ENCODE results near the gene ERCC2. TPM values are rescaled to one million over a fixed set of nuclear protein-coding genes. Genes with fewer than 3 reads are reported as not detected.

Gene ERCC2
- total and polyA plus RNA-seq, 2 of the 8 experiments (the other 6 are each of a cell fraction or from before 2014, with no cell fraction given) = 107 to 117 TPM

DNA sequence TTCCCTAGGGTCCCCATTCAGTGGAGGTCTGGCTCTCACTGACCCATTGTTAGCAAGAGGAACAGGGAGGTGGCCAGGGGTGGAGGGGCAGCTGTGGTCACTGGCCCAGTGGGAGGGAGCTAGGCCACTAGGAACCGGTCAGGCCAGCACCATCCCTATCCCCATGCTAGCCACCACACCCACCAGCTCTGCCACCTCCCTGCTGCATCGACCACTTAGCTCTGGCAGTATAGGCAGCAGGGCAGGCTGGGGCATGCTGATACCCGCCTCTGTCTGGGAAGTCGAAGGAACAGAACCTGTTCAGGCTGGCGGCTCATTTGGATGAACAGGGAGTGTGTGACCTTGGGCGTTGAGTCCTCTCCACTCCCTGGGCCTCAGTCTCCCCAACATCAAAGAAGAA lies 29.8 kb upstream of the ERCC2 start:
- FAIRE-seq = no peak
- Histone ChIP-seq H3K23me2 (ENCODE audit: low read depth, low read length) (peaks cover 22% of the 10 kb centered on the region), H3K27ac (ENCODE audit: low read depth, low read length) (no peak overlapping the region), H4K20me1 (replicated peaks in 1 of 2; ENCODE audit: control insufficient read depth in 1 of 2, insufficient read depth in 2 of 2, low read length in 2 of 2) (peaks cover 2 to 5% of the 10 kb centered on the region in 2 experiments), H3K4me2 (ENCODE audit: insufficient read depth in 1 of 2, low read depth in 2 of 2, low read length in 2 of 2) (no peak overlapping the region), H3K9me3 (ENCODE audit: insufficient read depth in 2 of 2, low read depth in 1 of 2, low read length in 1 of 2) (no peaks in the 10 kb centered on the region), H2BK120ac (replicated peaks; ENCODE audit: low read depth, low read length) (no peak overlapping the region), H2BK12ac (ENCODE audit: low read depth, low read length) (0 out of 2 replicates have a peak overlapping the region, but pooled peaks have one; percentile 77), H3K14ac (ENCODE audit: insufficient read length) (no peak overlapping the region), H4K91ac (replicated peaks; ENCODE audit: insufficient read length, low read length) (no peak overlapping the region), H2AFZ (ENCODE audit: low read length) (no peak overlapping the region), H3K56ac (replicated peaks; ENCODE audit: insufficient read length, low read depth, low read length) (no peak overlapping the region), H4K5ac (ENCODE audit: insufficient read length, low read depth, low read length) (no peak overlapping the region), H3K36me3 (ENCODE audit: control insufficient read depth in 2 of 4, insufficient read depth in 4 of 4, low read length in 3 of 4) (peaks cover 0 to 6% (median 0%) of the 10 kb centered on the region in 4 experiments; a peak in 1 of 8 replicates), H3K79me1 (ENCODE audit: low read depth, low read length) (no peaks in the 10 kb centered on the region), H3K18ac (ENCODE audit: extremely low read depth, low read length) (no peak overlapping the region), H2AK5ac (ENCODE audit: low read depth, low read length) (0 out of 2 replicates have a peak overlapping the region, but pooled peaks have one; percentile 5), H3K27me3 (replicated peaks in 1 of 4; ENCODE audit: control insufficient read depth in 3 of 4, extremely low read depth in 1 of 4, insufficient read depth in 3 of 4, low read length in 3 of 4) (peaks cover 17 to 30% (median 24%) of the 10 kb centered on the region in 4 experiments), H2BK20ac (ENCODE audit: low read length) (no peak overlapping the region; the same call in 1 of the 2 replicates), H3K4ac (replicated peaks; ENCODE audit: insufficient read length, low read depth, low read length) (peak overlapping the region; percentile 79), H4K8ac (ENCODE audit: extremely low read depth, insufficient read depth, low read length) (no peak overlapping the region), H3K9ac (replicated peaks in 1 of 4; ENCODE audit: extremely low read depth in 1 of 4, low read depth in 3 of 4, low read length in 3 of 4) (no peak overlapping the region), H2BK15ac (ENCODE audit: low read length) (0 out of 2 replicates have a peak overlapping the region, but pooled peaks have one; percentile 81), H3K4me1 (replicated peaks in 1 of 4; ENCODE audit: control insufficient read depth in 3 of 4, insufficient read depth in 4 of 4, low read length in 3 of 4) (peaks cover 3 to 26% (median 14%) of the 10 kb centered on the region in 4 experiments; a peak in 6 of 7 replicates), H3K4me3 (ENCODE audit: extremely low read depth in 1 of 4, insufficient read depth in 2 of 4, low read depth in 3 of 4, low read length in 4 of 4) (no peak overlapping the region), H3K79me2 (ENCODE audit: control insufficient read depth in 1 of 2, insufficient read depth in 2 of 2, low read length in 2 of 2) (no peaks in the 10 kb centered on the region), H2BK5ac (ENCODE audit: low read depth, low read length) (no peak overlapping the region), H3K23ac (ENCODE audit: insufficient read length) (no peak overlapping the region)
- ChIA-PET CTCF (ENCODE audit: partially characterized antibody) (interaction anchor here (0.6 to 6.6 kb wide), 10 partner anchors 10 to 378 kb away, joined by 3 to 57 read pairs (median 5); partner anchors contain the start of gene ERCC2), POLR2A (ENCODE audit: partially characterized antibody) (interaction anchor here (0.9 to 1.6 kb wide), 5 partner anchors 9 to 373 kb away, joined by 3 to 6 read pairs (median 4); no protein-coding TSS in a partner anchor)
- no peak for DNase-seq (ENCODE audit: low read depth in 1 of 2, low spot score in 2 of 2)
- WGBS, 2 experiments (ENCODE audit: extremely low coverage in 1 of 2, insufficient coverage in 1 of 2, insufficient read length in 1 of 2, insufficient replicate concordance in 2 of 2, low coverage in 1 of 2, low lambda C conversion rate in 2 of 2, missing lambda C conversion rate in 1 of 2) = 84% methylated on average over 6 of the region's 6 CpGs; no CpG with 5 or more reads in 1 of the 2 experiments
- TF ChIP-seq HDAC2 (IDR thresholded peaks at IDR 0.05; ENCODE audit: borderline replicate concordance in 1 of 2, low read depth in 2 of 2, low read length in 2 of 2) (no peak), RAD21 (IDR thresholded peaks at IDR 0.05 in 1 of 2, conservative IDR thresholded peaks at IDR 0.05 in 1 of 2; ENCODE audit: low read depth in 2 of 2, low read length in 2 of 2) (no peak), GTF2F1 (IDR thresholded peaks at IDR 0.05; ENCODE audit: borderline replicate concordance, low read depth, low read length) (no peak), EGR1 (IDR thresholded peaks at IDR 0.05; ENCODE audit: borderline replicate concordance, low read depth, low read length) (no peak), SAP30 (IDR thresholded peaks at IDR 0.05; ENCODE audit: insufficient read depth, insufficient replicate concordance, low read length) (no peak), SP2 (IDR thresholded peaks at IDR 0.05; ENCODE audit: low read length) (no peak), EZH2 (IDR thresholded peaks at IDR 0.05; ENCODE audit: low read depth, low read length, severe bottlenecking) (no peak), NRF1 (IDR thresholded peaks at IDR 0.05; ENCODE audit: low read depth, low read length) (no peak), RXRA (IDR thresholded peaks at IDR 0.05; ENCODE audit: insufficient read depth, low read depth, low read length) (no peak)
